ENCODE data around the gene RPL36A. TPM values are rescaled to one million over a fixed set of nuclear protein-coding genes. Genes with fewer than 3 reads are reported as not detected.

The RPL36A gene
- total RNA-seq, 1 donor from 2014 or later: 6,478 TPM

- H3K9me3 ChIP-seq (ENCODE audit: low read depth): peaks cover 6% of the 10 kb centered on the region
Observed at GRCh38 chrX:101398694-101399093, 7.9 kb downstream of the RPL36A start.

GRCh38 chrX:101399825-101400224 is 9.0 kb downstream of the RPL36A start:
- Mint-ChIP-seq H3K36me3 (peaks cover 12% of the 10 kb centered on the region), H3K27me3 (ENCODE audit: insufficient read depth, low read depth) (no peaks in the 10 kb centered on the region)
- H3K79me2 ChIP-seq (ENCODE audit: low read depth): peaks cover 1% of the 10 kb centered on the region

More at GRCh38 chrX:101398694-101399093, 7.9 kb downstream of the RPL36A start:
- Mint-ChIP-seq H3K27ac (no peak overlapping the region), H3K27me3 (ENCODE audit: insufficient read depth, low read depth) (no peaks in the 10 kb centered on the region), H3K9me3 (peaks cover 2% of the 10 kb centered on the region), H3K36me3 (peaks cover 8% of the 10 kb centered on the region), H3K4me1 (no peaks in the 10 kb centered on the region), H3K4me3 (no peak overlapping the region)
- no peak overlapping the region for H2AFZ ChIP-seq (replicated peaks)
- peaks cover 8% of the 10 kb centered on the region for H3K79me2 ChIP-seq (ENCODE audit: low read depth)
- H3K27me3 ChIP-seq: no peaks in the 10 kb centered on the region
- no peaks in the 10 kb centered on the region for H3K36me3 ChIP-seq
- H3K27ac ChIP-seq: no peak overlapping the region
- no peak for TF ChIP-seq CTCF (IDR thresholded peaks at IDR 0.05)
- no peak for TF ChIP-seq EZH2 (IDR thresholded peaks at IDR 0.05)
- TF ChIP-seq EZH2phosphoT487 (IDR thresholded peaks at IDR 0.05): no peak
- H4K20me1 ChIP-seq (ENCODE audit: low read depth): peaks cover 6% of the 10 kb centered on the region
- no peak overlapping the region for H3K4me3 ChIP-seq
- no peak overlapping the region for H3K9ac ChIP-seq
- DNase-seq (ENCODE audit: low spot score): no peak
- no peaks in the 10 kb centered on the region for H3K4me1 ChIP-seq
- H3K4me2 ChIP-seq: no peak overlapping the region
- peaks cover 34% of the 10 kb centered on the region for H3F3A ChIP-seq (ENCODE audit: low read depth)

GRCh38 chrX:101407167-101407747 is 16.4 kb downstream of the RPL36A start:
- Histone ChIP-seq H2AFZ (replicated peaks) (peak overlapping the region; percentile 81), H3K79me2 (ENCODE audit: low read depth) (peaks cover 71% of the 10 kb centered on the region)
- TF ChIP-seq CTCF (IDR thresholded peaks at IDR 0.05): no peak
- no peak for TF ChIP-seq EZH2 (IDR thresholded peaks at IDR 0.05)
- TF ChIP-seq EZH2phosphoT487 (IDR thresholded peaks at IDR 0.05): no peak

More at GRCh38 chrX:101399825-101400224, 9.0 kb downstream of the RPL36A start:
- no peak overlapping the region for H3K27ac ChIP-seq
- peaks cover 2% of the 10 kb centered on the region for H4K20me1 ChIP-seq (ENCODE audit: low read depth)
- no peaks in the 10 kb centered on the region for H3K36me3 ChIP-seq
- Mint-ChIP-seq H3K4me3 (no peak overlapping the region), H3K27ac (no peak overlapping the region), H3K4me1 (no peaks in the 10 kb centered on the region), H3K9me3 (peaks cover 5% of the 10 kb centered on the region)
- no peak overlapping the region for H2AFZ ChIP-seq (replicated peaks)
- no peak overlapping the region for H3K4me2 ChIP-seq
- H3K9me3 ChIP-seq (ENCODE audit: low read depth): peaks cover 6% of the 10 kb centered on the region
- TF ChIP-seq CTCF (IDR thresholded peaks at IDR 0.05) (no peak), EZH2 (IDR thresholded peaks at IDR 0.05) (no peak), EZH2phosphoT487 (IDR thresholded peaks at IDR 0.05) (no peak)
- DNase-seq (ENCODE audit: low spot score): no peak
- H3K9ac ChIP-seq: no peak overlapping the region
- H3K27me3 ChIP-seq: no peaks in the 10 kb centered on the region
- H3K4me3 ChIP-seq: no peak overlapping the region
- peaks cover 26% of the 10 kb centered on the region for H3F3A ChIP-seq (ENCODE audit: low read depth)
- no peaks in the 10 kb centered on the region for H3K4me1 ChIP-seq

More at GRCh38 chrX:101407167-101407747, 16.4 kb downstream of the RPL36A start:
- DNase-seq (ENCODE audit: low spot score): no peak
- Histone ChIP-seq H3K9ac (peak overlapping the region; percentile 69), H3F3A (ENCODE audit: low read depth) (no peaks in the 10 kb centered on the region), H3K4me3 (peak overlapping the region; percentile 74), H3K9me3 (ENCODE audit: low read depth) (no peaks in the 10 kb centered on the region), H3K4me1 (no peaks in the 10 kb centered on the region), H3K36me3 (no peaks in the 10 kb centered on the region), H3K4me2 (peak overlapping the region; percentile 74), H3K27ac (peak overlapping the region; percentile 9), H3K27me3 (no peaks in the 10 kb centered on the region), H4K20me1 (ENCODE audit: low read depth) (no peaks in the 10 kb centered on the region)
- H3K4me1 Mint-ChIP-seq: peaks cover 16% of the 10 kb centered on the region
- peaks cover 7% of the 10 kb centered on the region for H3K9me3 Mint-ChIP-seq
- H3K27ac Mint-ChIP-seq: peak overlapping the region; percentile 99
- H3K36me3 Mint-ChIP-seq: peaks cover 4% of the 10 kb centered on the region
- peaks cover 7% of the 10 kb centered on the region for H3K27me3 Mint-ChIP-seq (ENCODE audit: insufficient read depth, low read depth)
- peak overlapping the region; percentile 97 for H3K4me3 Mint-ChIP-seq
